ENCODE data around the gene CNPPD1. TPM values are rescaled to one million over a fixed set of nuclear protein-coding genes. Genes with fewer than 3 reads are reported as not detected.

The CNPPD1 gene
- total RNA-seq, 1 donor from 2014 or later: 38.9 TPM

GRCh38 chr2:219213026-219213415 is 36.3 kb upstream of the CNPPD1 start:
- H3K9me3 Mint-ChIP-seq (ENCODE audit: low read depth): no peaks in the 10 kb centered on the region
- no peaks in the 10 kb centered on the region for H3K27me3 Mint-ChIP-seq
- no peak for DNase-seq (ENCODE audit: low spot score, unreplicated experiment)
- H3K4me1 Mint-ChIP-seq (ENCODE audit: low read depth): peaks cover 10% of the 10 kb centered on the region
- TF ChIP-seq CTCF (IDR thresholded peaks at IDR 0.05; ENCODE audit: unreplicated experiment): no peak
- H3K27ac Mint-ChIP-seq: no peak overlapping the region
- H3K4me3 Mint-ChIP-seq (ENCODE audit: low read depth): no peak overlapping the region
- peaks cover 17% of the 10 kb centered on the region for H3K36me3 Mint-ChIP-seq (ENCODE audit: insufficient read depth)

GRCh38 chr2:219210886-219211362 is 34.2 kb upstream of the CNPPD1 start:
- Mint-ChIP-seq H3K36me3 (ENCODE audit: insufficient read depth) (peaks cover 17% of the 10 kb centered on the region), H3K9me3 (ENCODE audit: low read depth) (no peaks in the 10 kb centered on the region), H3K4me3 (ENCODE audit: low read depth) (no peak overlapping the region), H3K27me3 (no peaks in the 10 kb centered on the region), H3K4me1 (ENCODE audit: low read depth) (peaks cover 11% of the 10 kb centered on the region), H3K27ac (peak overlapping the region; percentile 57)
- no peak for TF ChIP-seq CTCF (IDR thresholded peaks at IDR 0.05; ENCODE audit: unreplicated experiment)
- no peak for DNase-seq (ENCODE audit: low spot score, unreplicated experiment)

- no peak overlapping the region for H3K27ac Mint-ChIP-seq
- H3K36me3 Mint-ChIP-seq (ENCODE audit: insufficient read depth): peaks cover 17% of the 10 kb centered on the region
- peaks cover 11% of the 10 kb centered on the region for H3K4me1 Mint-ChIP-seq (ENCODE audit: low read depth)
- no peak for DNase-seq (ENCODE audit: low spot score, unreplicated experiment)
- no peak overlapping the region for H3K4me3 Mint-ChIP-seq (ENCODE audit: low read depth)
- H3K9me3 Mint-ChIP-seq (ENCODE audit: low read depth): no peaks in the 10 kb centered on the region
- no peak for TF ChIP-seq CTCF (IDR thresholded peaks at IDR 0.05; ENCODE audit: unreplicated experiment)
- H3K27me3 Mint-ChIP-seq: no peaks in the 10 kb centered on the region
Measured at GRCh38 chr2:219210196-219210885, 33.6 kb upstream of the CNPPD1 start.

GRCh38 chr2:219209236-219210195 is 32.8 kb upstream of the CNPPD1 start:
- peaks cover 17% of the 10 kb centered on the region for H3K36me3 Mint-ChIP-seq (ENCODE audit: insufficient read depth)
- no peak for DNase-seq (ENCODE audit: low spot score, unreplicated experiment)
- no peak overlapping the region for H3K27ac Mint-ChIP-seq
- no peak overlapping the region for H3K4me3 Mint-ChIP-seq (ENCODE audit: low read depth)
- TF ChIP-seq CTCF (IDR thresholded peaks at IDR 0.05; ENCODE audit: unreplicated experiment): no peak
- no peaks in the 10 kb centered on the region for H3K27me3 Mint-ChIP-seq
- no peaks in the 10 kb centered on the region for H3K9me3 Mint-ChIP-seq (ENCODE audit: low read depth)
- H3K4me1 Mint-ChIP-seq (ENCODE audit: low read depth): peaks cover 11% of the 10 kb centered on the region
